SK-N-MC (cell line): Measurements from ENCODE around the gene GRID2.

Experiments used
- DNase-seq: peaks from one replicate; pipeline ENCODE4 v3.0.0-alpha.2; 2011; ENCODE audit warnings: low read depth, low spot score
- H3K27ac ChIP-seq: fragments of 200-600 bp; sonication (generic); 2 replicates; pipeline ENCODE4 v1.5.1; 2016; ENCODE audit warnings: mixed run types
- H3K36me3 ChIP-seq: fragments of 200-600 bp; sonication (generic); 2 replicates; pipeline ENCODE4 v1.6.1; 2017; ENCODE audit warnings: antibody characterized with exemption, low read length, mixed read lengths; ENCODE audit not compliant: insufficient read depth
- H3K4me3 ChIP-seq: fragments of 200-600 bp; sonication (generic); 2 replicates; pipeline ENCODE4 v1.5.1; 2016
- H3K9ac ChIP-seq: fragments of 200-600 bp; sonication (generic); 2 replicates; pipeline ENCODE4 v1.8.0; 2017; ENCODE audit warnings: mixed run types, mixed read lengths; ENCODE audit not compliant: insufficient read length
- H3K9me3 ChIP-seq: fragments of 200-600 bp; sonication (generic); 2 replicates; pipeline ENCODE4 v1.6.1; 2017; ENCODE audit warnings: low read depth, mild to moderate bottlenecking, antibody characterized with exemption, low read length, moderate library complexity, mixed read lengths
- EZH2 ChIP-seq: fragments of 200-600 bp; sonication (generic); IDR thresholded peaks from one replicate; pipeline ENCODE4 v1.6.1; 2017; ENCODE audit warnings: antibody characterized with exemption
- FOXP2 ChIP-seq: optimal IDR thresholded peaks from 2 replicates; pipeline ENCODE3; 2011; ENCODE audit warnings: mild to moderate bottlenecking, moderate library complexity; ENCODE audit not compliant: insufficient read depth; ENCODE audit errors: extremely low read length, control extremely low read depth
- POLR2AphosphoS5 ChIP-seq: IDR thresholded peaks from 2 replicates; pipeline ENCODE4 v1.6.1; 2012; ENCODE audit warnings: mild to moderate bottlenecking, low read depth, low read length, borderline replicate concordance

GRID2 gene

DNA sequence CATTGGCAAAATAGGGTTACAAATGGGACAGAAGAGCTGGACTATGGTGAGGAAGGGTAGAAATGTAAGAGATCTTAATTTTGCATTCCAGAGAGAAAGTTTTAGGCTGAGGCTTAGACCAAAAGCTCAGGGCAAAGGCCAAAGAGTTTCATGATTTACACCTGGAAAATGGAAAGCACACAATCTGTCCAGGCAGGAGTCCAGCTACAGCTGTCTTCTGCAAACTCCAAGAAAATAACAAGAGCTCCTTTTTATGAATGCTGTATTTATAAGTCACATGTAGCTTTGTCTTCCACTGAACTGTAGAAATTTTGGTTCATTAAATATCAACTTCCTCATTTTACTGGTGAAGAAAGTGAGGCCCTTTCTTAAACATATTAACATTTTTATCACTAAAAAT is 1236.8 kb downstream of the GRID2 start:
- Histone ChIP-seq H3K9me3 (no peaks in the 10 kb centered on the region), H3K36me3 (no peaks in the 10 kb centered on the region), H3K9ac (no peak overlapping the region), H3K27ac (no peak overlapping the region), H3K4me3 (no peak overlapping the region)
- TF ChIP-seq FOXP2 (no peak), POLR2AphosphoS5 (no peak), EZH2 (no peak)
- no peak for DNase-seq

DNA sequence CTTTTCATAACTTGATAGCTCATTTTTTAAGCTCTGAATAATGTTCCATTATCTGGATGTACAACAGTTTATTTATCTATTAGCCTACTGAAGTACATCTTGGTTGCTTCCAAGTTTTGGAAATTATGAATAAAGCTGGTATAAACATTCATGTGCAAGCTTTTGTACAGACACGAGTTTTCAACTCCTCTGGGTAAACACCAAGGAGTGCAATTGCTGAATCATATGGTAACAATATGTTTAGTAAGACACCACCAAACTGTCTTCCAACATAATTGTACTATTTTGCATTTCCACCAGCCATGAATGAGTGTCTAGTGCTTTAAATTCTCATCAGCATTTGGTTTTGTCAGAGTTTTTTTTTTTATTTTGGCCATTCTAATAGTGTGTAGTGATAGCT is 1258.1 kb downstream of the GRID2 start:
- no peak for DNase-seq

DNA sequence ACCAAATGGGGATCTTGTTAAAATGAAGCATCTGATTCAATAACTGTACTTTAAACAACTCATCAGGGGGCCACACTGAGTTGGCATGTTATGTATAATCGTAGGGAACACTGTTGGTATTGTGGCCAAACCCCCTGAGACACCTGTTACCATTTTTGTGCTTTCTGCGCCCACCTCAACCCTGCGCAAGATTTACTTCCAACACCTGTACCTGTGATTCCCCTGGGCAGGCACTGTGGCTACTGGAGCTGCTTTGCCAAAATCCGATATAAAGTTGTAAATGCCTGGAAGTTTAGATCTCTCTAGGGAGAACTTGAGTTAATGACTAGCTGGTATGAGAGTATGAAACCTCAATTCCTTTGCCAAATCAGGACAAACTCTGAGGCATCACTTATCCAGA is 1265.0 kb downstream of the GRID2 start:
- TF ChIP-seq FOXP2 (no peak), EZH2 (no peak), POLR2AphosphoS5 (no peak)
- no peak overlapping the region for H3K9ac ChIP-seq
- H3K4me3 ChIP-seq, result no peak overlapping the region
- no peaks in the 10 kb centered on the region for H3K36me3 ChIP-seq
- H3K9me3 ChIP-seq, result no peaks in the 10 kb centered on the region
- H3K27ac ChIP-seq, result no peak overlapping the region
- DNase-seq, result no peak

More for the DNA sequence above, 1258.1 kb downstream of the GRID2 start:
- Histone ChIP-seq H3K9me3 (no peaks in the 10 kb centered on the region), H3K27ac (no peak overlapping the region), H3K9ac (no peak overlapping the region), H3K4me3 (no peak overlapping the region), H3K36me3 (no peaks in the 10 kb centered on the region)
- TF ChIP-seq FOXP2 (no peak), EZH2 (no peak), POLR2AphosphoS5 (no peak)

DNA sequence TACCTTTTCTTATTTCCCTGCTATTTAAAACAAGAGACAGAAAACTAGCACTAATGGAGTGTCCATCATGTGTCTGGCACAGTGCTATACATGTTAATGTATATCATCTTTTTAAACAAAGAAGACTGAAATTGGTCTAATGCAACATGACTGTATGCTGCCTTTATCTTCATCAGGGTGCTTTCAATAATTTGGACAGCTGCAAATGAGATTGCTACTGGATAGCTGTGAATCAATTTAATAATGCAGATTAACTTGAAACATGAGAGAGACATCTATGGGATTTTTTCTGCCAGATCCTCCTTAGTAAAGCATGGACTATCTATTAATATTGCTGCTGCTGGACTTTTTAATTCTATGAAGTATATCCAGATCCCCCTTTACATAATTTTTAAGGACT is 1269.5 kb downstream of the GRID2 start:
- Histone ChIP-seq H3K27ac (no peak overlapping the region), H3K4me3 (no peak overlapping the region), H3K36me3 (no peaks in the 10 kb centered on the region), H3K9me3 (no peaks in the 10 kb centered on the region), H3K9ac (no peak overlapping the region)
- no peak for DNase-seq
- TF ChIP-seq POLR2AphosphoS5, result no peak
- TF ChIP-seq EZH2, result no peak
- no peak for TF ChIP-seq FOXP2

DNA sequence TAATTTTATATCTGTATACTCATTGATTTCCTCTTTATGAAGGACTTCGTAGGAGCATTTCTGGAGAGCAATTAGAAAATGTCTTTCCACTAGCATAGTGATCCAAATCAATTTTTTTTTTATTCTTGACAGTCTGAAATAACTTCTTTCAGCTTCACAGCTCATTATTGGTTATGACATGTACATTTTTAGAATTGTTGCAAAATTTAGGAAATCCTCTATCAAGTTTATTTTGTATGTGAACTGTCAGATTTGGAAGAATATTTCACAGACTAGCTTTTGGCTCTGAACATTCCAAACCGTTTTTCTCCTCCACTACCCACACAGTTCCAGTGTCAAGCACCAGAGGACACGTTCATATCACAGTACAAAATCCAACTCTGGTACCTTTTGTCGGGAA is 1275.2 kb downstream of the GRID2 start:
- H3K27ac ChIP-seq, result no peak overlapping the region
- no peak overlapping the region for H3K4me3 ChIP-seq
- H3K9me3 ChIP-seq, result no peaks in the 10 kb centered on the region
- DNase-seq, result no peak
- no peak overlapping the region for H3K9ac ChIP-seq
- H3K36me3 ChIP-seq, result no peaks in the 10 kb centered on the region
- TF ChIP-seq EZH2, result no peak
- TF ChIP-seq POLR2AphosphoS5, result no peak
- no peak for TF ChIP-seq FOXP2

DNA sequence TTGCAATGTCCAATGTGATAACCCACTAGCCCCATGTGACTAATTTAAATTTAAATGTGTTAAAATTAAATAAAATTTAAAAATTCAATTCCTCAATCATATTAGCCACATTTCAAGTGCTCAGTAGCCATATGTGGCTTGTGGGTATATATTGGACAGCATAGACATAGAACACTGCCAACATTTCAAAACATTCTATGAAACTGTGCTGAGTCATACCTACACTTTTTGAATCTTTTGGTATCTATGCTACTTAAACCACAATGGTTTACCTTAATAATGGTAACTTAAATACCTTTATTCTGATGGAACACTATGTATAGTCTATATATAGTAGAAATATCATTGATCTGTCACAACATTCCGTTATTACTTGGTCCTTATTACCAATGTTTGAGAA is 1301.4 kb downstream of the GRID2 start:
- Histone ChIP-seq H3K9me3 (no peaks in the 10 kb centered on the region), H3K9ac (no peak overlapping the region)
- TF ChIP-seq POLR2AphosphoS5, result no peak
- no peak for TF ChIP-seq EZH2
- no peak for TF ChIP-seq FOXP2

DNA sequence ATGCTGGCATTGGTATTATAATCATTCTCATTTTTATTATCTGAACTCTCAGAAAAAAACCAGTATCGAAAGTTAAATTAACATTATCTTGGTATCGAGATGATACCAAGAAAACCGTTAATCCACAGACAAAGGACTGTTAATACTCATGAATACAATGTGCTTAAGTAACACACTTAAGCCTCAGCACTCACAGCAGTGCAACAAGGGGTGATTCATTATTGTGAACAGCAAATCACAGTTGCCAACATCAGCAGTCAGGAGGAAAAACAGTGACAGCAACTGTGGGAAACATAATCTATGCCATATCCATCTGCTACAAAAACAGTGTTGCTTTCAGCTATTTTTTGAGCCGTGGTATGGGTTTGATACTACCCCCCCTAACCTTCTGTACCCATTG is 1313.8 kb downstream of the GRID2 start:
- no peaks in the 10 kb centered on the region for H3K9me3 ChIP-seq
- DNase-seq, result no peak

More for the DNA sequence above, 1301.4 kb downstream of the GRID2 start:
- no peaks in the 10 kb centered on the region for H3K36me3 ChIP-seq
- no peak for DNase-seq
- H3K27ac ChIP-seq, result no peak overlapping the region
- no peak overlapping the region for H3K4me3 ChIP-seq

DNA sequence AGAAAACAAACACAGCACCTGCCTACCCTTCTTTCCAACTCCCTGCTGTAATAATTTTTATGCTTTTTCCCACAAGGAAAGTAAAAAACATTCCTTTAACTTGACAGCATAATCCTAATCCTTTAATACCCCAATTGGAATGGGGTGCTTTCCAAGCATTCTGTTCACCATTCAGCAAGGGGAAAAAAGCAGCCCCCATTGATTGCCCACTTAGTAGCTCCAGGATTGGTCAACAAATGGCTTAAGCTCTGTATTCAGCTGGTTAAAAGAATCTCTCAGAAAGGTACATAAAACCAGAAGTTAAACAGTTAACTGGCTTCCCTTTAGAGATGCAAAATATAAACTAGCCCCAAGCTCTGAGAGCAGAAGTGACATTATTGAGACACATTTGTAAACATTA is 1330.0 kb downstream of the GRID2 start:
- Histone ChIP-seq H3K36me3 (no peaks in the 10 kb centered on the region), H3K27ac (no peak overlapping the region), H3K9me3 (no peaks in the 10 kb centered on the region), H3K4me3 (no peak overlapping the region), H3K9ac (no peak overlapping the region)
- no peak for DNase-seq
- no peak for TF ChIP-seq FOXP2
- no peak for TF ChIP-seq POLR2AphosphoS5
- no peak for TF ChIP-seq EZH2

More for the DNA sequence above, 1313.8 kb downstream of the GRID2 start:
- Histone ChIP-seq H3K36me3 (no peaks in the 10 kb centered on the region), H3K9ac (no peak overlapping the region), H3K4me3 (no peak overlapping the region), H3K27ac (no peak overlapping the region)
- TF ChIP-seq FOXP2 (no peak), POLR2AphosphoS5 (no peak), EZH2 (no peak)

DNA sequence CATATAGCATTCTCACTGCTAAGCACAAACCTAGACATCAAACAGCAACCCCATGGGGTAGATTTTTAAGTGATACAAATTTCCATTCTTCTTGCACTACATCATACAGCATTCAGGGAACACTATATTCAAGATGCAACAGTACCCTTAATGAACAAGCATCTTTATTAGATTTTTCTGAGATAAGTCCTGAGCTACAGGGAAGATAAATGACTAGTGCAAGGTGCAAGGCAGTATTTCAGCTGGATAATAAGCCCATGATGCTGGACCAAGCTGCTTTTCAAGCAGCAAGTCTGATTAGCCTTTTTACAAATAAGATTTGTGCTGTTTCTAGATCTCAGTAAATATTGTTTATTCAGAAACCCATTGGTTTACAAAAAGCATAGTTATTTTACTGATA is 1332.2 kb downstream of the GRID2 start:
- TF ChIP-seq POLR2AphosphoS5, result no peak
- Histone ChIP-seq H3K9ac (no peak overlapping the region), H3K4me3 (no peak overlapping the region), H3K36me3 (no peaks in the 10 kb centered on the region), H3K27ac (no peak overlapping the region), H3K9me3 (no peaks in the 10 kb centered on the region)
- no peak for DNase-seq

DNA sequence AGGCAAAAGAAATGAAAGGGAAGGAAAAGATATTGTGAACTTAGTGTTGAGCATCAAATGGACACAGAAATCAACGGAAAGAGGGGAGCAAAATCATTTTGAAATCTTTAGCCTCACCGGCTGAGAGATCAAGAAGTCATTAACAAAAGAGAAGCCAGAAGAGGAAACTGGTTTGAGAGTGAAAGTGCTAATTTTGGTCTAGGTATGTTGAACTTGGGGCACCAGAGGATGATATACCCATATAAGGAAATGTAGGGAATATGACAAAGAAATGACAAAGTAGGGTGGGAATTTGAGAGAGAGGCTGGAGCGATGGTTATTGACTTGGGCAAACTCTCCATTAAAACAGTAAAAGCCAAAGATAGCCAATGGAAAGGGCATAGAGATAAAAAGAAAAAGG is 1341.4 kb downstream of the GRID2 start:
- no peak for TF ChIP-seq FOXP2
- no peak for TF ChIP-seq EZH2
- no peak for TF ChIP-seq POLR2AphosphoS5
- Histone ChIP-seq H3K9ac (no peak overlapping the region), H3K4me3 (no peak overlapping the region), H3K9me3 (no peaks in the 10 kb centered on the region), H3K36me3 (no peaks in the 10 kb centered on the region), H3K27ac (no peak overlapping the region)
- DNase-seq, result no peak
